HG03354 (cell line): Measurements from ENCODE around the gene GGPS1.
"Not testable (repeated sequence)": the region's sequence is repeated elsewhere in the genome, so short reads cannot be mapped to it uniquely, and the experiment has no call there.

Experiments used
- ATAC-seq: cut with Tn5 transposase; IDR thresholded peaks from one replicate; pipeline ENCODE4 v1.9.1; 2021; ENCODE audit warnings: mild to moderate bottlenecking; ENCODE audit not compliant: unreplicated experiment, poor library complexity, severe bottlenecking

Gene GGPS1

DNA sequence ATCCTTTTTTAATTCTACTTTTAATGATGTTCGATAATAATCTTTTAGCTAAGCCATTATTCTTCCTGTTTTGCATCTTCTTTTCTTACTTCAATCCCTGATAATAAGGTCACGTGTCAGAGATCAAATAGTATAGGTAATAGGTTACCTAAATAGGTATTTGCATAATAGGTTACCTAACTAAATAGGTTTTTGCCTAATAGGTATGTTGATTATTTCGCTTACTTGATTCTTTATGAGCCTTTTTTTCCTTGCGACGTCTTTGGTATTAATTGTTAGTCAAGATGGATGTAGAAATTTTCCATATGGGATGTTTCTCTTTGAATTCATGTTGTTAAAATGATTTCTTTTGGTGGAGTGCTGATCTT, 2.5 kb downstream of the GGPS1 start:
- ATAC-seq: no peak

DNA sequence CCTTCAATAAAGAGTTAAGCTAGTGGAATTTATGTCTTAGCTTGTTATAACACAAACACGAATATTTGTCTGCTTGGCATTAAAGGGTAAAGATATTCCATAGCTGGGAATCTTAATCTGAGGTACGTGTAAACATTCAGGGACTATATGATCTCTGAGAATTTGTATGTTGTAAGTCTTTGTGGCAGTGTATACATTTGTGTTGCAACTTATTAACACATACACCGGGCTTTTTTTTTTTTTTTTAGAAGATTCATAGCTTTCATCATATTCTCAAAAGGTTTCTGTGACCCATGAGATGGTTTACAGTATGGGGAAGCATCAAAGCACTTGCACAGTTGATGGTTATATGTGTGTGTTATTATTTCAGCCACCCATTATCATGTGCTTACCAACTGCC, 3.0 kb downstream of the GGPS1 start:
- no peak for ATAC-seq

DNA sequence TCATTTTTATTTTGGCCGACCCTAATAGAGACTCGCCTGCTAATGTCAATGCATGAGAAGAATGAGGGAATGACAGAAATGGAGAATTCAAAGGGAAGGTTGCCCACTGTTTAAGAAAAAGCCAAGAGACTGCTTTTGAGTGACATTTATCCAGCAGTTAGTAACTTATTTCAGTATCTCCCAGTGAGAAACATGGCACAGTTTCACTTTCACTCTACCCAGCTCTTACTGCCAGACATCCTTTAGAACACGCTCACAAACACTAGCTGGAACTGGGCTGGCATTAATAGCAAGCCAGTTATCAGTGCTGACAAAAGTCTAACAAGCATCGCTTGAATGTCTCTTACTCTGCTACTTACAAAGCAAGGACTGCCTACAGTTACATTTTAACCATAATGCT, 8.5 kb downstream of the GGPS1 start:
- no peak for ATAC-seq

DNA sequence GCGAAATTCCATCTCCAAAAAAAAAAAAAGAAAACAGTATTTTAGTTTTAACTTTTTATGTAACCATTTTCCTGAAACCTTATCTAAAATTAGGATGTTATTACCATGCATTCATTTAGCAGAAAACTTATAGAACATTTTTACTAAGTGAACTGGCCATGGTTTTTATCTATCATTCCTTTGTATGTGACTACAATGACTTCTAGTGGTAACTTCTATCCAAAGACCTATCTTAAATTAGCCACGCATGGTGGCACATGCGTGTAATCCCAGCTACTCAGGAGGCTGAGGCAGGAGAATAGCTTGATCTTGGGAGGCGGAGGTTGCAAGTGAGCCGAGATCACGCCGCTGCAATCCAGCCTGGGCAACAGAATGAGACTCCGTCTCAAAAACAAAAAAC, 11.4 kb downstream of the GGPS1 start:
- no peak for ATAC-seq

DNA sequence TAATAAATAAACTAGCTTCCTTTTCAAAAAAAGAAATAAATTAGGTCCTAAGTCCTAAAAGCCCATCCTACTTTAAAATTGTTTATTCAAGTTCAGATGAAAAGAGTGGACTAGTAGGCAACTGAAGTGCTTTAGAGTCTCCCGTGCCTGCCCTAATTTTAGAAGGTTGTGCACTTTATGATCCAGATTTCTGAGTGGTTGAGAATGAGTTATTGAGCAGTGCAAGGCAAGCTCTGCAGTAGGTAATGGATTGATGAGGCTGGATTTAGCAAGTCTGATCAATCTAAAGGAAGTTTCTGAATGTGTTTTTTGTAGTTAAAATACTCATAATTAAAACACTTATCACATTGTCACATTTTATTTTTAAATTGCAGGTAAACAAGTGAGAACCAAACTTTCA, 13.0 kb downstream of the GGPS1 start:
- no peak for ATAC-seq

DNA sequence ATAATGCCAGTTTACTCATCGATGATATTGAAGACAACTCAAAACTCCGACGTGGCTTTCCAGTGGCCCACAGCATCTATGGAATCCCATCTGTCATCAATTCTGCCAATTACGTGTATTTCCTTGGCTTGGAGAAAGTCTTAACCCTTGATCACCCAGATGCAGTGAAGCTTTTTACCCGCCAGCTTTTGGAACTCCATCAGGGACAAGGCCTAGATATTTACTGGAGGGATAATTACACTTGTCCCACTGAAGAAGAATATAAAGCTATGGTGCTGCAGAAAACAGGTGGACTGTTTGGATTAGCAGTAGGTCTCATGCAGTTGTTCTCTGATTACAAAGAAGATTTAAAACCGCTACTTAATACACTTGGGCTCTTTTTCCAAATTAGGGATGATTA, 13.7 kb downstream of the GGPS1 start:
- ATAC-seq: no peak

DNA sequence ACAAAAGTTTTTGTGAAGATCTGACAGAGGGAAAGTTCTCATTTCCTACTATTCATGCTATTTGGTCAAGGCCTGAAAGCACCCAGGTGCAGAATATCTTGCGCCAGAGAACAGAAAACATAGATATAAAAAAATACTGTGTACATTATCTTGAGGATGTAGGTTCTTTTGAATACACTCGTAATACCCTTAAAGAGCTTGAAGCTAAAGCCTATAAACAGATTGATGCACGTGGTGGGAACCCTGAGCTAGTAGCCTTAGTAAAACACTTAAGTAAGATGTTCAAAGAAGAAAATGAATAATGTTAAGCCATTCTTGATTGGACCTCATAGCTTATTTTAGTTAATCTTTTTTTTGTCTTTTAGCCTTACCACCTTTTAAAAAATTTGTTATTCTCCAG, 14.1 kb downstream of the GGPS1 start:
- no peak for ATAC-seq

DNA sequence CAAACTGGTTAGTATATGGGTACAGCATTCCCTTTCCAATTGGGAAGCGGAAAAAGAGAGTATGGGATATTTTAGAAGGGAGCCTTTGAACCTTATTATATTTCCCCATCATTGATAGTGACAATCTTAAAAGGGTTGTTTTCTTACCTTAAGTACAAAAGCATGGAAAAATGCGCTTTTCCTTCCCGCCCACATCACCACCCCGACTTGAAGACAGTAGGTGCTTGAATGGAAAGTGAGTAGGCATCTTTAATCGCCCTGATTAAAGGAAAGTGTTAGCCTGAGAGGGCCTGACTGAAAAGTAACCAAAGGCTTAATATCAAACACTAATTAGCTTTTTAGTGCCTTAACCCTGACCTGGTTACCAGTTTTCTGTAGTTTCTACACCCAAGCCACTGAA, 15.4 kb downstream of the GGPS1 start:
- no peak for ATAC-seq

DNA sequence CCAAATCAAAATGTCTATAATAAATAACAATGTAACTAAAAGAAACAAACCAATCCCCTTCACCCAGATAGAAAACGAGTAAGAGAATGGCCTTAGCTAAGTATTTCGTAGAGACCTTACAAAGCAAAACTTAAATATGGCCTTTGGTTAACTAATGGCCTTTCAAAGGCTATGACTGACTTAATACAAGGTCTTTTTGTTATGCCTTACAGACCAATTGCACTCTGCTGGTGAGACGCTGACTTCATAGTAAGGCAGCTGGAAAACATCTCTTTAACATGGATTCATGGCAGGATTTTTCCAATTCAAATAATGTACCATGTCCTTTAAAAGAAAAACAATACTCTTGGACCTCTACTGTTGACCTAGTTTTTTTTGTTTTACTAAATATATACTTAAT, 23.1 kb downstream of the GGPS1 start:
- no peak for ATAC-seq

DNA sequence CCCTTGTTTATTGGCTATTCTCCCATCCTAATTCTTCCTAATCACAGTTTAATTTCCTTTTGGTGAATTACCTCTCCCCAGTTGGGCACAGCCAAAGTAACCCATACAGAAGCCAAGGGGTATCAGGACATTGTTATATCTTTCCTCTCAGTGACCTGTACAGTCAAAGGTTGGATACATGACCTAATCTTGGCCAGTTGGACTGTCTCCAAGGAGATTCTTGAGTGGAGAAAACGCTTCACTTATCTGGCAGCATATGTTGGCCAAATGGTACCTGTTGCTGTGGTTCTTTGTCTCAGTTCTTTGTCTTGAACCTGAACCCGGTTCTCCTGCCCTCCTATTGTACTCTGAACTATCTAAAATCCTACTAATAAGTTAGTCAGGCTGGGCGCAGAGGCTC, 23.5 kb downstream of the GGPS1 start:
- no peak for ATAC-seq

DNA sequence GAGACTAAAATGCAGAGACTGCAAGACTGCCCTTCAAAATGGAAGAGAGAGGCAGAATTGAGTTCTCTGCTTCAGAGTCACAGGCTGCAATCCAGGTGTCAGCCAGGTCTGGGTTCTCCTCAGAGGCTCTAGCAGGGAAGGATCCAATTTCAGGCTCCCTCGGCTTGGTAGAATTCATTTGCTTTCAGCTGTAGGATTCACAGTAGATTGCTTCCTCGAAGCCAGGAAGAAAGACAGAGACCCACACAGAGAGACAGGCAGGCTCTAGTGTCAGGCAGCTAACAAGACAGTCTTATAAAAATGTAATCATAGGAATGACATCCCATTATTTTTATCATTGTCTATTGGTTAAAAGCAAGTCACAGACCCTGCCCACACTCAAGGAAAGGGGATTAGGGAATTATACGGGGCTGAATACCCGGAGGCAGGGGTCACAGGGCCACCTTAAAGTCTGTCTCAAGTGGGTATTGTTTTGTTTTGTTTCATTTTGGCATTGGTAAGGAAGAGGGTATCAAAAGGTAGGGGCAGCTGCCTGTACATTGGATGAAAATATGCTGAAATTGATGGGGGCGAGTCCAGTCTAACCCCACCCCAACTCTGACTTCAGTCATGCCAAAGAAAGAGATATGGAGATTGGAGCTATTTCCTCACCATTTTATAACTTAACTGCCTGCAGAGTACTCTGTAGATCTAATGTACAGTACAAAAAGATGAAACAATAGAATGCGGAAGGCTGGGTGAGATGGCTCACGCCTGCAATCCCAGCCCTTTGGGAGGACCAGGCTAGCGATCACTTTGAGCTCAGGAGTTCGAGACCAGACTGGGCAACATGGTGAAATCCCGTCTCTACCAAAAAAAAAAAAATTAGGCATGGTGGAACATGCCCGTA, 29.4 kb downstream of the GGPS1 start:
- ATAC-seq: no peak

DNA sequence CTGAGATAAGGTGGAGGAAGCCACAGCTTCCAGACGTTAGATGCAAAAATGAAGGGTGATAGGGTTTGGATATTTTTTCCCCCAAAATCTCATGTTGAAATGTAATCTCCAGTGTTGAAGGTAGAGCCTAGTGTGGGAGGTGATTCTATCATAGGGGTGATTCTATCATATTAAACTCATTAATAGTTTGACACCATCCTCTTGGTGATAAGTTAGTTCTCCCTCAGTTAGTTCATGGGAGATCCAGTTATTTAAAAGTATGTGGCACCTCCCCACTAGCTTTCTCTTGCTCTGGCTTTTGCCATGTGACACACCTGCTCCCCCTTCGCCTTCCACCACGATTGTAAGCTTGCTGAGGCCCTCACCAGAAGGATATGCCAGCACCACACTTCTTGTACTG, 30.5 kb downstream of the GGPS1 start:
- no peak for ATAC-seq

DNA sequence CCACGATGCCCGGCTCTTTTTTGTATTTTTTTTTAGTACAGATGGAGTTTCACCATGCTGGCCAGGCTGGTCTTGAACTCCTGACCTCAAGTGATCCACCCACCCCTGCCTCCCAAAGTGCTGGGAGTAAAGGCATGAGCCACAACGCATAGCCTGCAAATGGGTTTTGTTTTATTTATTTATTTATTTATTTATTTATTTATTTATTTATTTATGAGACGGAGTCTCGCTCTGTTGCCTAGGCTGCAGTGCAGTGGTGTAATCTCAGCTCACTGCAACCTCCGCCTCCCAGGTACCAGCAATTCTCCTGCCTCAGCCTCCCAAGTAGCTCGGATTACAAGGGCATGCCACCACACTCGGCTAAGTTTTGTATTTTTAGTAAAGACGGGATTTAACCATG, 35.8 kb downstream of the GGPS1 start:
- ATAC-seq: not testable (repeated sequence)

DNA sequence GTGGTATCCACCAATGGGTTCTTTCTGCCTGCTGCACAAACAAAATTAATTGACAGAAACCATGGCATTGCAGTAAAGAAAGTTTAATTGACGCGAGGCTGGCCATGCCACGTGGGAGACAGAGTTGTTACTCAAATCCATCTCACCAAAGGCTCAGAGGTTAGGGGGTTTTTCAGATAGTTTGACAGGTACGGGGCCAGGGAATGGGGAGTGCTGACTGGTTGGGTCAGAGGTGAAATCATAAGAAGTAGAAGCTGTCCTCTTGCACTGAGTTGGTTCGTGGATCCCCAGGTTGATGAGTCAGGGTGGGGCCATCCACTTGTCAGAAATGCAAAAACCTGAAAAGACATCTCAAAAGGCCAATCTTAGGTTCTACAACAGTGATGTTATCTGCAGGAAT, 37.9 kb downstream of the GGPS1 start:
- no peak for ATAC-seq

DNA sequence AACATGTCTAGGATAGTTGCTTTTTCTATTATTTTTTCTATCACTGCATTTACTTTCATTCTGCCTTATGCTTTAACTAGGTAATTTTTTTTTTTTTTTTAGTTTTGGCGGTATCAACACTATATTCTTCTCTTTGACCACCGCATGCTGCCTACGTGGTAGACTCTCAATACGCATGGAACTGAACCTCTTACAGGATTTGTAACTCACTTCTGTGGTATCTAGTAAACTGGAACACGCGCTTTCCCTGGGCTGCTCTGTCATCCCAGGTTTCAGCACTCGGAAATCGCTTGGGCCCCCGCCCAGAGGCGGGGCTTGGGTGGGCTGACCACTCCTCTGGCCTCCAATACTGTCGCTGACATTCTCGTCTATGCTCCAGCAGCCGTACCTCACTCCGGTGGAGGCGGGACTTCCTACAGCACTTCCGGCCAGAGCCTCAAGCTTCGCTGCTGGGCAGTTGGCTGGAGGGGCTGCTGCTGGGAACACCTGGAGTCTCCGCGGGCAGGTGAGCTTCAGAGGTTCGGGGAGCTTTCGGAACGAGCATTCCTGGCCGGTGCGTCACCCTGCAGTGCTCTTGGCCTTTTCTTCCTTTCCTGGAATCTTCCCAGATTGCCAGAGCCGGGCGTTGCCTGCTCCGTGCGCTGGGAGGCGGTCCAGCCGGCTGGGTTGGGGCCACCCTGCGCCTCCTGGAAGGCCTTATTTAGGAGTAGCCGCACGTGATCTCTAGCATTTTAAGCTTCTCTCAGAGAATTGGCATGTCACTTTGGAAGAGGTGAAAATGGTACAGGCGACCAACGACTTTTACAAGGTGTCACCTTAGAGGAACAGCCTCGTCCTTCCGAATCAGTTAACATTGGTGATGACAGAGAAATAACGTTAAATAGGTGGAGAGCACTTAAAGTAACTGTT, 38.9 kb downstream of the GGPS1 start, which contains the start of gene TBCE:
Gene TBCE, plus strand, starts transcription at position 428 of the 909 bp plus-strand sequence. CDS start 12,623 bp downstream, outside the sequence.
- ATAC-seq: peak; percentile 100

DNA sequence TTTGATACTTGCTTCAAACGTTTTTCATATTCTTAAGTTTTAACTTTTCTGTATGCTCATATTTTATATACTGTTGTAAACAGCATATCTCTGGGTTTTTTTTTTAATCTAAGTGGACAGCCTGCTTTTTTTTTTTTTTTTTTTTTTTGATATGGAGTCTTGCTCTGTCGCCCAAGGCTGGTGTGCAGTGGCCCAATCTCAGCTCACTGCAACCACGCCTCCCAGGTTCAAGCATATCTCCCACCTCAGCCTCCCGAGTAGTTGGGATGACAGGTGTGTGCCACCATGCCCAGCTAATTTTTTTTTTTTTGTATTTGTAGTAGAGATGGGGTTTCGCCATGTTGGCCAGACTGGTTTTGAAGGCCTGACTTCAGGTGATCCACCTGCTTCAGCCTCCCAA, 40.1 kb downstream of the GGPS1 start:
- no peak for ATAC-seq

DNA sequence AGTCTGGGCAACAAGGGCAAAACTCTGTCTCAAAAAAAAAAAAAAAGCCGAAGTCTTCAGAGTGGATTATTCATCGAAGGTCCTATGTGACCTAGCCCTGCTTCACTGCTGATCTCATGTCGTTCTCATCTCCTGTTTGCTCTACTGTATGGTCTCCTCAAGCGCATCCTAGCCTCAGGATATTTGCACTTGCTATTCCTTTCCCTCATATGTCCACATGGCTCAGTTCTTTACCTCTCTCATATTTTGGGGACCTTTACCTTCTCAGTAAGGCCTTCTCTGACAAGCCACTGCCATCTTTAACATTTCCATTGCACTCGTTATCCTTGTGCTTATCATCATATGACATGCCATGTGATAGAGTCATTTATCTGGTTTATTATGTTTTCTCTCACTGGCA, 41.4 kb downstream of the GGPS1 start:
- no peak for ATAC-seq

DNA sequence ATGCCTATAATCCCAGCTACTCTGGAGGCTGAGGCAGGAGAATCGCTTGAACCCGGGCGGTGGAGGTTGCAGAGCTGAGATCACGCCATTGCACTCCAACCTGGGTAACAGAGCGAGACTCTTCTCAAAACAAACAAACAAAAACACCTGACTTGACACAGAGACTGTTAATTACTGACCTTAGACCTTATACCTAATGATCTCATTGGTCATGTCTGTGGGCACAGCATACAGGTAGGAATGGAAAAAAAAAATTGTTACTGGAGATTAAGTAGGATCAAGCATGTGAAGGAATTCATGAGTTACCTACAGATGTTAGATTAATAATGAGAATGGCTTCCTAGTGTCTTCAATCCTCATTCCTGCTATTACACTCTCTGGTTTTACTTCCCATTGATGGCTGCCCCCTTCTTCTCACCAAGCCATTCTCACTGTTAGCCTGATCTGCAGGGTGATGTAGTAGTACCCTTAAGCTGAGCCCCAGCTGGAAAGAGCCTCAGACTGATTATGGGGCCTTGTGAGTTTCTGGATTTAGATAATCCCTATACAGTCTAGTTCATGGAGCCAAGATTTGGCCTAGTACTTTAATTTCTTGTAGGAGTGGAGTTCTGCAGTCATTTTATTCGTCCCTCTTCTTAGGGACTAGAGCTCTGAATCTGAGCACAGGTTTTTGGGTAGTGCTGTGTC, 47.7 kb downstream of the GGPS1 start:
- no peak for ATAC-seq

DNA sequence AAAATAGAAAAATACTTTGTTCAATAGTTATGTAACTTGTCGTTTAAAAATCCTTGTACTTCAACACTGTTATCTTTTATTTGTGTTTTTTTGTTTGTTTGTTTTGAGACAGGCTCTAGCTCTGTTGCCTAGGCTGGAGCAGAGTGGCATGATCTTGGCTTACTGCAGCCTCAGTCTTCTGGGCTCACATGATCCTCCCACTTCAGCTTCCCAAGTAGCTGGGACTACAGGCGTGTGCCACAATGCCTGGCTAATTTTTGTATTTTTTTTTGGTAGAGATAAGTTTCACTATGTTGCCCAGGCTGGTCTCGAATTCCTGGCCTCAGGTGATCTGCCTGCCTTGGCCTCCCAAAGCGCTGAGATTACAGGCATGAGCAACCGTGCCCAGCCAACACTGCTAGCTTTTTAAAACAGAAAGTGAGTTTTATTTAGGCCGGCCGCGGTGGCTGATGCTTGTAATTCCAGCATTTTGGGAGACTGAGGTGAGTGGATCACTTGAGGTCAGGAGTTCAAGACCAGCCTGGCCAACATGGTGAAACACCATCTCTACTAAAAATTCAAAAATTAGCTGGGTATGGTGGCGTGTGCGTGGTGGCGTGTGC, 49.9 kb downstream of the GGPS1 start:
- ATAC-seq: not testable (repeated sequence)
